HepG2 (cell line): ENCODE measurements around the gene TAS2R60. TPM values are rescaled to one million over a fixed set of nuclear protein-coding genes. Genes with fewer than 3 reads are reported as not detected.

ENCODE experiments used
- ATAC-seq: fragments of 200-7000 bp; cut with Tn5 transposase; 3 replicates; pipeline ENCODE4 v1.9.1; 2020; ENCODE audit warnings: mild to moderate bottlenecking, moderate library complexity
- BruUV-seq: library from RNA; stranded (reverse); fragments of 400-500 nt; replicated peaks from 2 replicates; lab custom pipeline; 2021; lab: Mats Ljungman, UMichigan
- CTCF ChIA-PET: fragments of 300-600 bp; formaldehyde crosslinking; extraction: SDS; loops from one replicate; lab custom pipeline; 2021; ENCODE audit warnings: low total read pairs, inconsistent platforms, low intra/inter-chr PET ratio; lab: Yijun Ruan, JAX
- POLR2A ChIA-PET: fragments of 350-600 bp; sonication (Branson Sonifier 250); formaldehyde crosslinking; loops from one replicate; lab custom pipeline; 2020; ENCODE audit warnings: antibody characterized with exemption, inconsistent platforms; lab: Yijun Ruan, JAX
- DNase-seq: peaks from one replicate; pipeline ENCODE4 v3.0.0-alpha.2; 2015; ENCODE audit warnings: low spot score
- FAIRE-seq: peaks from 3 replicates; lab custom pipeline; 2011; peaks lifted over from hg19 to GRCh38; lab: Jason Lieb, UNC
- H2AFZ ChIP-seq: one replicate; pipeline ENCODE4 v1.6.1; 2011; ENCODE audit warnings: low read length, inconsistent platforms
- H3K27ac ChIP-seq: fragments of 300-600 bp; 3 replicates; pipeline ENCODE4 v1.8.0; 2011; ENCODE audit warnings: mixed run types, mild to moderate bottlenecking, mixed read lengths, low read length, inconsistent platforms; ENCODE audit not compliant: insufficient read depth; ENCODE audit errors: extremely low read length
- H3K27me3 ChIP-seq, 2 experiments: fragments of 200-600 bp in 1 of 2; 2 replicates in 1 of 2; 3 replicates in 1 of 2; pipeline versions ENCODE4 v1.6.0 to v1.8.0; 2011; ENCODE audit warnings: low read length in 2 of 2, mild to moderate bottlenecking in 2 of 2, moderate library complexity in 2 of 2, inconsistent platforms in 1 of 2; ENCODE audit not compliant: insufficient read depth in 2 of 2, control insufficient read depth in 1 of 2
- H3K36me3 ChIP-seq, 2 experiments: fragments of 200-600 bp in 1 of 2; replicated peaks in 1 of 2; 2 replicates in 1 of 2; 3 replicates in 1 of 2; pipeline versions ENCODE4 v1.5.1 to v1.8.0; 2011; ENCODE audit warnings: low read length in 2 of 2, inconsistent platforms in 1 of 2; ENCODE audit not compliant: insufficient read depth in 2 of 2, control insufficient read depth in 1 of 2
- H3K4me1 ChIP-seq: 2 replicates; pipeline ENCODE4 v1.5.1; 2012; ENCODE audit warnings: low read length, inconsistent platforms; ENCODE audit not compliant: insufficient read depth
- H3K4me2 ChIP-seq: 2 replicates; pipeline ENCODE4 v1.6.0; 2011; ENCODE audit warnings: low read depth, low read length, inconsistent platforms
- H3K4me3 ChIP-seq, 3 experiments: fragments of 200-600 bp in 1 of 3; sonication (generic), shearing (Covaris generic) in 1 of 3; replicated peaks in 1 of 3; 2 replicates each; pipeline ENCODE4 v1.5.1; 2011 to 2016; ENCODE audit warnings: low read length in 3 of 3, inconsistent platforms in 2 of 3, low read depth in 2 of 3, mild to moderate bottlenecking in 2 of 3, control low read depth in 1 of 3, mixed read lengths in 1 of 3; ENCODE audit not compliant: insufficient read depth in 1 of 3
- H3K79me2 ChIP-seq: one replicate; pipeline ENCODE4 v1.6.1; 2011; ENCODE audit warnings: low read length, inconsistent platforms; ENCODE audit not compliant: insufficient read depth
- H3K9ac ChIP-seq: 2 replicates; pipeline ENCODE4 v1.6.0; 2011; ENCODE audit warnings: mild to moderate bottlenecking, low read depth, low read length, inconsistent platforms; ENCODE audit not compliant: insufficient read depth
- H3K9me3 ChIP-seq: 2 replicates; pipeline ENCODE4 v1.5.1; 2012; ENCODE audit warnings: mild to moderate bottlenecking, low read length
- H4K20me1 ChIP-seq: 2 replicates; pipeline ENCODE4 v1.6.0; 2011; ENCODE audit warnings: inconsistent platforms, mild to moderate bottlenecking, low read length, moderate library complexity; ENCODE audit not compliant: insufficient read depth
- EEA1 ChIP-seq: sonication (generic); formaldehyde crosslinking; IDR thresholded peaks from 2 replicates; pipeline ENCODE4 v1.5.1; 2020; ENCODE audit warnings: mild to moderate bottlenecking, missing genetic modification reagents, borderline replicate concordance
- HNRNPLL ChIP-seq: fragments of 200-400 bp; formaldehyde crosslinking; IDR thresholded peaks from 2 replicates; pipeline ENCODE4 v1.6.1; 2017; ENCODE audit warnings: mild to moderate bottlenecking, low read depth, low read length; ENCODE audit not compliant: poor library complexity, severe bottlenecking
- NR2F6 ChIP-seq, 2 experiments: IDR thresholded peaks; 2 replicates each; pipeline ENCODE4 v1.6.1; 2016; ENCODE audit warnings: antibody characterized with exemption in 1 of 2, mild to moderate bottlenecking in 1 of 2
- PRPF4 ChIP-seq: fragments of 200-400 bp; formaldehyde crosslinking; IDR thresholded peaks from 2 replicates; pipeline ENCODE4 v1.6.1; 2016; ENCODE audit warnings: low read length, low read depth; ENCODE audit not compliant: poor library complexity, severe bottlenecking
- SIN3A ChIP-seq: IDR thresholded peaks from 2 replicates; pipeline ENCODE4 v1.6.1; 2011; ENCODE audit warnings: low read depth, mild to moderate bottlenecking, control low read depth, low read length, borderline replicate concordance
- TARDBP ChIP-seq: sonication (generic); formaldehyde crosslinking; IDR thresholded peaks from 2 replicates; pipeline ENCODE4 v1.8.0; 2022; ENCODE audit warnings: mild to moderate bottlenecking, missing genetic modification reagents
- ZNF180 ChIP-seq: sonication (generic); formaldehyde crosslinking; IDR thresholded peaks from 2 replicates; pipeline ENCODE4 v1.4.0; 2020; ENCODE audit warnings: low read depth, missing genetic modification reagents, borderline replicate concordance
- ZNF253 ChIP-seq: sonication (generic); formaldehyde crosslinking; IDR thresholded peaks from 2 replicates; pipeline ENCODE4 v1.8.0; 2022; ENCODE audit warnings: mild to moderate bottlenecking, missing genetic modification reagents, borderline replicate concordance
- ZNF562 ChIP-seq: sonication (generic); formaldehyde crosslinking; IDR thresholded peaks from 2 replicates; pipeline ENCODE4 v1.8.0; 2022; ENCODE audit warnings: missing genetic modification reagents, borderline replicate concordance
- ZSCAN20 ChIP-seq: sonication (generic); formaldehyde crosslinking; IDR thresholded peaks from 2 replicates; pipeline ENCODE4 v1.4.0; 2020; ENCODE audit warnings: missing genetic modification reagents, mild to moderate bottlenecking, borderline replicate concordance
- ZSCAN22 ChIP-seq: sonication (generic); formaldehyde crosslinking; IDR thresholded peaks from 2 replicates; pipeline ENCODE4 v1.4.0; 2020; ENCODE audit warnings: mild to moderate bottlenecking, missing genetic modification reagents
- WGBS: methylation state at CpG from one replicate; pipeline ENCODE4 v1.1.6; 2017; ENCODE audit warnings: low lambda C conversion rate; 5-methylcytosine and 5-hydroxymethylcytosine counted together
- in situ Hi-C: cut with HindIII; loops from 2 replicates; pipeline ENCODE4 v1.10.0; 2017; ENCODE audit warnings: low pct_unique_long_range_greater_than_20kb; ENCODE audit not compliant: extremely low pct_ligation_motif_present
- intact Hi-C: fragments of 100-400 bp; cut with micrococcal nuclease; formaldehyde crosslinking; loops from one replicate; pipeline ENCODE4 v1.10.0; 2022; ENCODE audit not compliant: unreplicated experiment
- polyA plus RNA-seq, 8 experiments: library from polyadenylated mRNA; depleted of rRNA in 3 of 8; stranded (reverse) in 7 of 8; unstranded in 1 of 8; fragments of >200 nt; fragmentation: Illumina TruSeq in 4 of 8; extraction: Trizol in 4 of 8; gene quantifications; 2 replicates each; pipeline versions ENCODE4 v1.2.1 to v1.2.3, GENCODE V29; 2011 to 2016; ENCODE audit warnings: low read depth in 4 of 8, missing spikeins in 1 of 8, mixed read lengths in 1 of 8; ENCODE audit not compliant: insufficient read depth in 1 of 8
- total RNA-seq, 5 experiments: library from RNA; depleted of rRNA; stranded (reverse); fragments of >200 nt; fragmentation: Illumina TruSeq; extraction: Trizol; gene quantifications; 2 replicates each; pipeline ENCODE4 v1.2.3, GENCODE V29; 2016; ENCODE audit warnings: low read depth in 1 of 5
- TF ChIP-seq, protein P1 (sequence below): fragments of 450-650 bp; IDR thresholded peaks from 2 replicates; pipeline ENCODE4 v1.6.1; 2016
- TF ChIP-seq, protein P2 (sequence below): sonication (generic); formaldehyde crosslinking; IDR thresholded peaks from 2 replicates; pipeline ENCODE4 v1.8.1; 2023; ENCODE audit warnings: mild to moderate bottlenecking, inconsistent platforms, moderate library complexity, missing genetic modification reagents, borderline replicate concordance
- TF ChIP-seq, protein P3 (sequence below): sonication (generic); formaldehyde crosslinking; IDR thresholded peaks from 2 replicates; pipeline ENCODE4 v1.4.0; 2020; ENCODE audit warnings: low read depth, missing genetic modification reagents
- TF ChIP-seq, protein P4 (sequence below): IDR thresholded peaks from 2 replicates; pipeline ENCODE4 v1.6.1; 2016; ENCODE audit warnings: mild to moderate bottlenecking, missing biosample characterization, missing genetic modification reagents

TAS2R60 gene
- total and polyA plus RNA-seq, 2 of the 13 experiments (the other 11 are each of a cell fraction or from before 2014, with no cell fraction given) = not detected

DNA sequence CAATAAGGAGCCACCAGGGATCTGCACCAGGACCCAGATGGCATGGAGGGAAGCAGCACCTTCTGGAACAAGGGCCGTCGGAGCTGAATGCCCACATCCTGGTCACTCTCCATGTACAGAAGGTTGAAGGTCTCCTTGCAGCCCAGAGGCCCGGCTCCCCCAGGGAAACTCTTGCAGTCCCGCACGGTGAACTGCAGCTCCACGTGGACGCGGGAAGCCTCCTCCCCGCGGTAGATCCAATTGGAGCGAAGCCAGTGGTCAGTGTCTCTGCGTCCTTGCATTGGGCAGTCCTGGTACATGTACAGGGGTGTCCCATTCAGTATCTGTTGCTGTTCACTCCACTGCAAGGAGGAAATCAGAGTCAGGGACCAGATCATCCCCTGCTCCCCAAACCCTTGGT is 42.0 kb upstream of the TAS2R60 start:
- Histone ChIP-seq H3K4me1 (peaks cover 9% of the 10 kb centered on the region), H3K9me3 (no peaks in the 10 kb centered on the region), H3K27ac (no peak overlapping the region), H3K4me2 (no peak overlapping the region), H3K36me3 (no peaks in the 10 kb centered on the region), H3K27me3 (no peaks in the 10 kb centered on the region), H2AFZ (no peak overlapping the region), H4K20me1 (no peaks in the 10 kb centered on the region), H3K79me2 (no peaks in the 10 kb centered on the region), H3K4me3 (no peak overlapping the region), H3K9ac (no peak overlapping the region)
- FAIRE-seq (no peak), ATAC-seq (no peak), DNase-seq (no peak)
- no TSS peak for BruUV-seq
- in situ Hi-C loops (no loop called here), intact Hi-C loops (no loop called here)
- WGBS = 97% methylated on average over 10 of the region's 12 CpGs
- ChIA-PET CTCF (no interaction called here), POLR2A (no interaction called here)
- TF ChIP-seq, protein P1, sequence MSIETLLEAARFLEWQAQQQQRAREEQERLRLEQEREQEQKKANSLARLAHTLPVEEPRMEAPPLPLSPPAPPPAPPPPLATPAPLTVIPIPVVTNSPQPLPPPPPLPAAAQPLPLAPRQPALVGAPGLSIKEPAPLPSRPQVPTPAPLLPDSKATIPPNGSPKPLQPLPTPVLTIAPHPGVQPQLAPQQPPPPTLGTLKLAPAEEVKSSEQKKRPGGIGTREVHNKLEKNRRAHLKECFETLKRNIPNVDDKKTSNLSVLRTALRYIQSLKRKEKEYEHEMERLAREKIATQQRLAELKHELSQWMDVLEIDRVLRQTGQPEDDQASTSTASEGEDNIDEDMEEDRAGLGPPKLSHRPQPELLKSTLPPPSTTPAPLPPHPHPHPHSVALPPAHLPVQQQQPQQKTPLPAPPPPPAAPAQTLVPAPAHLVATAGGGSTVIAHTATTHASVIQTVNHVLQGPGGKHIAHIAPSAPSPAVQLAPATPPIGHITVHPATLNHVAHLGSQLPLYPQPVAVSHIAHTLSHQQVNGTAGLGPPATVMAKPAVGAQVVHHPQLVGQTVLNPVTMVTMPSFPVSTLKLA = no peak
- TF ChIP-seq, protein P2, sequence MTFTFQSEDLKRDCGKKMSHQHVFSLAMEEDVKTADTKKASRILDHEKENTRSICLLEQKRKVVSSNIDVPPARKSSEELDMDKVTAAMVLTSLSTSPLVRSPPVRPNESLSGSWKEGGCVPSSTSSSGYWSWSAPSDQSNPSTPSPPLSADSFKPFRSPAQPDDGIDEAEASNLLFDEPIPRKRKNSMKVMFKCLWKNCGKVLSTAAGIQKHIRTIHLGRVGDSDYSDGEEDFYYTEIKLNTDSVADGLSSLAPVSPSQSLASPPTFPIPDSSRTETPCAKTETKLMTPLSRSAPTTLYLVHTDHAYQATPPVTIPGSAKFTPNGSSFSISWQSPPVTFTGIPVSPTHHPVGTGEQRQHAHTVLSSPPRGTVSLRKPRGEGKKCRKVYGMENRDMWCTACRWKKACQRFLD = no peak
- TF ChIP-seq PRPF4 = no peak
- TF ChIP-seq EEA1 (CRISPR knock-in tag) = no peak
- TF ChIP-seq HNRNPLL = no peak
- TF ChIP-seq NR2F6 (IDR thresholded peaks at IDR 0.05) = no peak
- no peak for TF ChIP-seq NR2F6 (CRISPR knock-in tag; IDR thresholded peaks at IDR 0.05)
- no peak for TF ChIP-seq ZSCAN20 (CRISPR knock-in tag)
- TF ChIP-seq, protein P3, sequence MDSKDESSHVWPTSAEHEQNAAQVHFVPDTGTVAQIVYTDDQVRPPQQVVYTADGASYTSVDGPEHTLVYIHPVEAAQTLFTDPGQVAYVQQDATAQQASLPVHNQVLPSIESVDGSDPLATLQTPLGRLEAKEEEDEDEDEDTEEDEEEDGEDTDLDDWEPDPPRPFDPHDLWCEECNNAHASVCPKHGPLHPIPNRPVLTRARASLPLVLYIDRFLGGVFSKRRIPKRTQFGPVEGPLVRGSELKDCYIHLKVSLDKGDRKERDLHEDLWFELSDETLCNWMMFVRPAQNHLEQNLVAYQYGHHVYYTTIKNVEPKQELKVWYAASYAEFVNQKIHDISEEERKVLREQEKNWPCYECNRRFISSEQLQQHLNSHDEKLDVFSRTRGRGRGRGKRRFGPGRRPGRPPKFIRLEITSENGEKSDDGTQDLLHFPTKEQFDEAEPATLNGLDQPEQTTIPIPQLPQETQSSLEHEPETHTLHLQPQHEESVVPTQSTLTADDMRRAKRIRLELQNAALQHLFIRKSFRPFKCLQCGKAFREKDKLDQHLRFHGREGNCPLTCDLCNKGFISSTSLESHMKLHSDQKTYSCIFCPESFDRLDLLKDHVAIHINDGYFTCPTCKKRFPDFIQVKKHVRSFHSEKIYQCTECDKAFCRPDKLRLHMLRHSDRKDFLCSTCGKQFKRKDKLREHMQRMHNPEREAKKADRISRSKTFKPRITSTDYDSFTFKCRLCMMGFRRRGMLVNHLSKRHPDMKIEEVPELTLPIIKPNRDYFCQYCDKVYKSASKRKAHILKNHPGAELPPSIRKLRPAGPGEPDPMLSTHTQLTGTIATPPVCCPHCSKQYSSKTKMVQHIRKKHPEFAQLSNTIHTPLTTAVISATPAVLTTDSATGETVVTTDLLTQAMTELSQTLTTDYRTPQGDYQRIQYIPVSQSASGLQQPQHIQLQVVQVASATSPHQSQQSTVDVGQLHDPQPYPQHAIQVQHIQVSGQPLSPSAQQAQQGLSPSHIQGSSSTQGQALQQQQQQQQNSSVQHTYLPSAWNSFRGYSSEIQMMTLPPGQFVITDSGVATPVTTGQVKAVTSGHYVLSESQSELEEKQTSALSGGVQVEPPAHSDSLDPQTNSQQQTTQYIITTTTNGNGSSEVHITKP (CRISPR knock-in tag) = no peak
- TF ChIP-seq ZNF562 (CRISPR knock-in tag) = no peak
- no peak for TF ChIP-seq ZNF180 (CRISPR knock-in tag)
- TF ChIP-seq, protein P4, sequence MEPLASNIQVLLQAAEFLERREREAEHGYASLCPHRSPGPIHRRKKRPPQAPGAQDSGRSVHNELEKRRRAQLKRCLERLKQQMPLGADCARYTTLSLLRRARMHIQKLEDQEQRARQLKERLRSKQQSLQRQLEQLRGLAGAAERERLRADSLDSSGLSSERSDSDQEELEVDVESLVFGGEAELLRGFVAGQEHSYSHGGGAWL (CRISPR knock-in tag) = no peak
- TF ChIP-seq ZSCAN22 (CRISPR knock-in tag) = no peak
- TF ChIP-seq TARDBP = no peak
- no peak for TF ChIP-seq SIN3A
- TF ChIP-seq ZNF253 (CRISPR knock-in tag) = no peak
